Measurements from ENCODE around the gene STPG3. TPM values are rescaled to one million over a fixed set of nuclear protein-coding genes. Genes with fewer than 3 reads are reported as not detected.

The STPG3 gene
- total and polyA plus RNA-seq, 12 donors: 0.25 to 3.1 (median 0.32) TPM; not detected in 9

DNA sequence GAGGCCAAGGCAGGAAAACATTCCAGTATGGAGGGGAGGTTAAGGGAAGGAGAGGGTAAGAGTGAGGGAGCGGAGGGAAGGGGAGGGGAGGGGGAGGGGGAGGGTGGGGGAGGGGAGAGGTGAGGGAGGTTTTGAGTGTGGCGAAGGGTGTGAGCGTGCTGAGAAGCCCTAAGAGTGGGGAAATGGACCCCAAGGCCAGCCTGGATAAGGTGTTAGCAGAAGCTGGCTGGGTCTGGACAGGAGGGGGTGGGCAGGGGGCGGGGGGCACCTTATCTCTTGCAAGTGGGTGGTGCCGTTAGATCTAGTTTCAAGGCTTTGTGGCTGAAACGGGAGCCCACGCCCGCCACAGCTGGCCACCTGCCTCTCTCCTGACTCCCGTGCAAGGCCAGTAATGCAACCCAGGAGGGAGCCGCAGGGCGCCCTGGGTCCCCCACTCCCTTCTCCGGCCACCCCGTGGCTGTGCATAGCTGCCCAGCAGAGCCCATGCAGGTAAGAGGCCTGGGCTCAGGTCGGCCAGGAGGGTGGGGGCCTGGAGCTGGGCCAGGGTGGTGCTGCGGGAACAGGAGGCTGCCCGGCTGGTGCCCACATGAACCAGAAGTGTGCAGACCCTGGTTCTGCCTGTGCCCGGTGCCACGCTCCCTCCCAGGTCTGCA, 23.1 kb upstream of the STPG3 start:
- Histone ChIP-seq H3K4me1 (replicated peaks in 1 of 2) (peaks cover 2 to 9% of the 10 kb centered on the region in 2 donors), H3K27ac (no peak overlapping the region), H3K9me3 (replicated peaks in 1 of 3) (no peaks in the 10 kb centered on the region), H3K27me3 (peaks cover 42% of the 10 kb centered on the region), H3K4me3 (no peak overlapping the region), H3K36me3 (replicated peaks in 1 of 2) (no peaks in the 10 kb centered on the region)
- DNase-seq: no peak
- 25 to 33% (median 29%) methylated on average over 4 to 18 of the region's 18 CpGs for whole genome bisulfite sequencing, 4 donors
- intact Hi-C loops (cut with DNase I): loop anchor here (5.0 kb wide), 1 partner anchor 111 kb away; no protein-coding TSS in a partner anchor
- TF ChIP-seq, protein P1, sequence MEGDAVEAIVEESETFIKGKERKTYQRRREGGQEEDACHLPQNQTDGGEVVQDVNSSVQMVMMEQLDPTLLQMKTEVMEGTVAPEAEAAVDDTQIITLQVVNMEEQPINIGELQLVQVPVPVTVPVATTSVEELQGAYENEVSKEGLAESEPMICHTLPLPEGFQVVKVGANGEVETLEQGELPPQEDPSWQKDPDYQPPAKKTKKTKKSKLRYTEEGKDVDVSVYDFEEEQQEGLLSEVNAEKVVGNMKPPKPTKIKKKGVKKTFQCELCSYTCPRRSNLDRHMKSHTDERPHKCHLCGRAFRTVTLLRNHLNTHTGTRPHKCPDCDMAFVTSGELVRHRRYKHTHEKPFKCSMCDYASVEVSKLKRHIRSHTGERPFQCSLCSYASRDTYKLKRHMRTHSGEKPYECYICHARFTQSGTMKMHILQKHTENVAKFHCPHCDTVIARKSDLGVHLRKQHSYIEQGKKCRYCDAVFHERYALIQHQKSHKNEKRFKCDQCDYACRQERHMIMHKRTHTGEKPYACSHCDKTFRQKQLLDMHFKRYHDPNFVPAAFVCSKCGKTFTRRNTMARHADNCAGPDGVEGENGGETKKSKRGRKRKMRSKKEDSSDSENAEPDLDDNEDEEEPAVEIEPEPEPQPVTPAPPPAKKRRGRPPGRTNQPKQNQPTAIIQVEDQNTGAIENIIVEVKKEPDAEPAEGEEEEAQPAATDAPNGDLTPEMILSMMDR (IDR thresholded peaks at IDR 0.05): no peak
- TF ChIP-seq POLR2A (IDR thresholded peaks at IDR 0.05): no peak

DNA sequence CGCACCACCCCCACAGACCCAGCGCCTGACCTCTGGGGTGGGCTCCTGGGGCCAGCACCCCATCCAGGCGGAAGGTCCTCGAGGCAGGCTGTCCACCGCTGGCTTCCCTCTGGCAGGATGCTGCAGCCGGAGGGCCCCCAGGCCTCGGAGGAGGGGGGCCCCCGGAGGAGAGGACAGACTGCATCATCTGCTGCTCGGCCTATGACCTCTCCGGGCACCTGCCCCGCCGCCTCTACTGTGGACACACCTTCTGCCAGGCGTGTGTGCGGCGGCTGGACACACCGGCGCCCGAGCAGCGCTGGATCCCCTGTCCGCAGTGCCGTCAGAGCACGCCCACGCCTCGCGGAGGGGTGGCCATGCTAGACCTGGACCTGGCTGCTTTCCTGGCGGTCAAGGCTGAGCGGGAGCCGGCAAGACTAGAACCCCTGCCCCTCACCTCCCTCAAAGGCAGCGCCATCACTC, 22.5 kb upstream of the STPG3 start:
- H3K36me3 ChIP-seq (replicated peaks in 1 of 2): no peaks in the 10 kb centered on the region
- peaks cover 0 to 8% of the 10 kb centered on the region in 2 donors for H3K4me1 ChIP-seq (replicated peaks in 1 of 2)
- H3K4me3 ChIP-seq: no peak overlapping the region
- intact Hi-C loops (cut with DNase I): loop anchor here (5.0 kb wide), 1 partner anchor 111 kb away; no protein-coding TSS in a partner anchor
- WGBS, 4 donors: 48 to 70% (median 56%) methylated on average over 4 to 29 of the region's 29 CpGs; no CpG with 5 or more reads in 1 of the 4 donors
- TF ChIP-seq, protein P1 (IDR thresholded peaks at IDR 0.05): no peak
- no peak for TF ChIP-seq POLR2A (IDR thresholded peaks at IDR 0.05)
- DNase-seq: no peak
- H3K9me3 ChIP-seq (replicated peaks in 1 of 3): no peaks in the 10 kb centered on the region
- no peak overlapping the region for H3K27ac ChIP-seq
- H3K27me3 ChIP-seq: peaks cover 42% of the 10 kb centered on the region

DNA sequence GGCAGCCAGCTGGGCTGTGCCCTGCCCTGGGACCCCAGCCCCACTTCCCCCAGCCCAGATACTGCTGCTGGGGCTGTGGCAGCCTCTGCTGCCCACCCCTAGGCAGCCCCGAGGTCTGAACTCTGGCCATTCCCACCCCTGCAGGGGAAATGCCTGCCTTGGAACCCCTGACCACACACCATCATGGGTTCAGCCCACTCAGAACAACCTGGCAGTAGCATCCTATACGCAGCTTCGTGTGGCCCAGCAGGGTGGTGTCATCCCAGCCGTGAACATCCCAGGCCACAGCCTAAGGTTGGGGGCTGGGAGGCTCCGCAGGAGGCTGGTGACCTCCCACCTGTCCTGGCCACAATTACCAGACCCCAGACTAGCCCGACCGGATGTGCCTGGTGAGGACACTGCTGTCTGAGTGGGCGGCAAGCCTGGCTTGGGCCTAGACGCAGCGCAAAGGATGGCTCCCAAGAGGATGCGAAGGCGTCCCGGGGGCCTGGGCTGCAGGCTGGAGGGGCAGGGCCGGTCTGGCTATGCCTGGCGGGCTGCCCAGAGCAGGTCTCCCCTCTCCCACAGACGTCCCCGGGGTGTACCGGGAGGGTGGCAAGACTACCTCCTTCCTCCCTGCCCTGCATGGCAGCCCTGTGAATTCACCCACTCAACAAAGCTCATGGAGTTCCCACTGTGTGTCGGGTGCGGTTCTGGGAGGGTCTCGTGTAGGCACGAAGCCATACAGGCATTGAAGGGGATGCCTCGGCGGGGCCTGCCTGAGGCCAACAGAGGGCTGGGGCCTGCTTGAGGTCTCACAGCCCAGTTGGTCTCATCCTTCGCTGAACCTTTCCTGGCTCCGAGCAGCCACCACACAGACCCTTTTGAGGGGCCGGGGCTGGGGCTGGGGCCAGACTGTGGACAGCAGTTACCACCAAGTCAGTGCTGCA, 21.9 kb upstream of the STPG3 start:
- intact Hi-C loops (cut with DNase I): loop anchor here (5.0 kb wide), 1 partner anchor 112 kb away; no protein-coding TSS in a partner anchor
- Histone ChIP-seq H3K9me3 (replicated peaks in 1 of 3) (no peaks in the 10 kb centered on the region), H3K4me3 (no peak overlapping the region), H3K27ac (no peak overlapping the region), H3K4me1 (replicated peaks in 1 of 2) (peaks cover 0 to 2% of the 10 kb centered on the region in 2 donors), H3K27me3 (peaks cover 44% of the 10 kb centered on the region), H3K36me3 (replicated peaks in 1 of 2) (no peaks in the 10 kb centered on the region)
- no peak for DNase-seq
- TF ChIP-seq, protein P1 (IDR thresholded peaks at IDR 0.05): no peak
- TF ChIP-seq POLR2A (IDR thresholded peaks at IDR 0.05): no peak
- 56 to 65% (median 61%) methylated on average over 9 to 27 of the region's 27 CpGs for WGBS, 4 donors

All from adrenal gland (tissue), 12 donors.